GM23248 (cell line): ENCODE data around the gene DLGAP3.

Experiments used
- EZH2 ChIP-seq: fragments of 200-600 bp; sonication (generic); IDR thresholded peaks from 2 replicates; pipeline ENCODE4 v1.6.1; 2018; ENCODE audit warnings: antibody characterized with exemption, mild to moderate bottlenecking; ENCODE audit not compliant: insufficient read depth, poor library complexity, severe bottlenecking
- EZH2phosphoT487 ChIP-seq: fragments of 200-600 bp; sonication (generic); IDR thresholded peaks from 2 replicates; pipeline ENCODE4 v1.6.1; 2018; ENCODE audit warnings: antibody characterized with exemption, moderate library complexity, mild to moderate bottlenecking, low read depth; ENCODE audit not compliant: insufficient read depth

DNA sequence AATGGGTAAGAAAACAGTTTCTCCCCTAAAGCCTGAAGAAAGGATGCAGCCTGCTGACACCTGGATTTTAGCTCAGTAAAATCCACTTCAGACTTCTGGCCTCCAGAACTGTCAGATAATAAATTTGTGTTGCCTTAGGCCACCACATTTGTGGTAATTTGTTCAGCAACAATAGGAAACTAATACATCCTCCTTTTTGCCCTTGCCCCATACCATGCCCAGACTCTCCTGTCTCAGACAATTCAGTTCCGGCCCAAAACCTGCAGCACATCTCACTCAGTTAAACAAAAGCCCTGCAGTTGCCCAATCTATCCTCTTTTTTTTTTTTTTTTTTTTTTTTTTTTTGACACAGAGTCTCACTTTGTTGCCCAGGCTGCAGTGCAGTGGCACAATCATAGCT is 95.7 kb downstream of the DLGAP3 start:
- TF ChIP-seq EZH2 (no peak), EZH2phosphoT487 (no peak)
